ENCODE results near the gene WNK1.

WNK1 gene

GRCh38 chr12:851343-851742, 99.0 kb downstream of the WNK1 start:
- in situ Hi-C loops (cut with MboI; ENCODE audit: low sequenced_read_pairs), result no loop called here

GRCh38 chr12:851913-852312, 99.5 kb downstream of the WNK1 start:
- in situ Hi-C loops (cut with MboI; ENCODE audit: low sequenced_read_pairs), result no loop called here

- in situ Hi-C loops (cut with MboI; ENCODE audit: low sequenced_read_pairs), result no loop called here
Observed at GRCh38 chr12:852864-853263, 100.5 kb downstream of the WNK1 start.

GRCh38 chr12:857611-858010, 105.2 kb downstream of the WNK1 start:
- in situ Hi-C loops (cut with MboI; ENCODE audit: low sequenced_read_pairs), result no loop called here

GRCh38 chr12:862303-862911, 110.0 kb downstream of the WNK1 start:
- in situ Hi-C loops (cut with MboI; ENCODE audit: low sequenced_read_pairs), result no loop called here

GRCh38 chr12:863285-863684, 110.9 kb downstream of the WNK1 start:
- in situ Hi-C loops (cut with MboI; ENCODE audit: low sequenced_read_pairs), result no loop called here

GRCh38 chr12:865614-866013, 113.2 kb downstream of the WNK1 start:
- in situ Hi-C loops (cut with MboI; ENCODE audit: low sequenced_read_pairs), result no loop called here

- in situ Hi-C loops (cut with MboI; ENCODE audit: low sequenced_read_pairs), result no loop called here
Observed at GRCh38 chr12:867905-868304, 115.5 kb downstream of the WNK1 start.

- in situ Hi-C loops (cut with MboI; ENCODE audit: low sequenced_read_pairs), result no loop called here
Observed at GRCh38 chr12:868722-869121, 116.3 kb downstream of the WNK1 start.

GRCh38 chr12:870378-870777, 118.0 kb downstream of the WNK1 start:
- in situ Hi-C loops (cut with MboI; ENCODE audit: low sequenced_read_pairs), result no loop called here

- in situ Hi-C loops (cut with MboI; ENCODE audit: low sequenced_read_pairs), result no loop called here
Observed at GRCh38 chr12:873954-874353, 121.6 kb downstream of the WNK1 start.

- in situ Hi-C loops (cut with MboI; ENCODE audit: low sequenced_read_pairs), result no loop called here
Observed at GRCh38 chr12:879641-880040, 127.3 kb downstream of the WNK1 start.

GRCh38 chr12:880656-881055, 128.3 kb downstream of the WNK1 start:
- in situ Hi-C loops (cut with MboI; ENCODE audit: low sequenced_read_pairs), result no loop called here

GRCh38 chr12:884746-885414, 132.5 kb downstream of the WNK1 start:
- in situ Hi-C loops (cut with MboI; ENCODE audit: low sequenced_read_pairs), result no loop called here

GRCh38 chr12:885701-886100, 133.3 kb downstream of the WNK1 start:
- in situ Hi-C loops (cut with MboI; ENCODE audit: low sequenced_read_pairs), result no loop called here

- in situ Hi-C loops (cut with MboI; ENCODE audit: low sequenced_read_pairs), result no loop called here
Observed at GRCh38 chr12:886206-886605, 133.8 kb downstream of the WNK1 start.

- in situ Hi-C loops (cut with MboI; ENCODE audit: low sequenced_read_pairs), result no loop called here
Observed at GRCh38 chr12:894226-894625, 141.8 kb downstream of the WNK1 start.

GRCh38 chr12:896031-896430, 143.7 kb downstream of the WNK1 start:
- in situ Hi-C loops (cut with MboI; ENCODE audit: low sequenced_read_pairs), result no loop called here

GRCh38 chr12:897386-897785, 145.0 kb downstream of the WNK1 start:
- in situ Hi-C loops (cut with MboI; ENCODE audit: low sequenced_read_pairs), result no loop called here

GRCh38 chr12:902581-902980, 150.2 kb downstream of the WNK1 start:
- in situ Hi-C loops (cut with MboI; ENCODE audit: low sequenced_read_pairs), result no loop called here

GRCh38 chr12:903055-903454, 150.7 kb downstream of the WNK1 start:
- in situ Hi-C loops (cut with MboI; ENCODE audit: low sequenced_read_pairs), result no loop called here

- in situ Hi-C loops (cut with MboI; ENCODE audit: low sequenced_read_pairs), result no loop called here
Observed at GRCh38 chr12:904010-904414, 151.6 kb downstream of the WNK1 start.
